ENCODE data around the gene PPAT. TPM values are rescaled to one million over a fixed set of nuclear protein-coding genes. Genes with fewer than 3 reads are reported as not detected.

PPAT gene
- total and polyA plus RNA-seq, 11 donors: 0.65 to 6.5 (median 3.7) TPM

DNA sequence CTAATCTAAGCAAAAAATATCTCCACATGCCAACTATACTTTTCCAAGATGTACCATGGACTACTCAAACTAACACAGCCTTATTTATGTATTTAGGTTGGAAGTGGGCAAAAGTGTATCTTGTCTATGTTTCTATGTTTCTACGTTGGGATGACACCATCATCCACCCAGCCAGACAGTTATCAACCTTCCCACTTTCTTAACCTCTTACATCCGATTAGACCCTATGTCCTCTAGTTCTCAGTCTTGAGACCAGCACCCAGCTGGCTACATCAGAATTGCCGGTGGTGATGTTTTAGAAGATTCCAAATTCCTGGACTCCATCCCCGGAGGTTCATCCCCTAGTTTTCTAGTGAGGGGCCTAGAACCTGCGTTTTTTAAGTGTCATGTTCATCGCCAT is 47.1 kb downstream of the PPAT start:
- peak overlapping the region in 8 of 12 donors; percentile 92 to 99 (median 96) for H3K27ac ChIP-seq
- 24 to 28% (median 25%) methylated on average over 6 of the region's 6 CpGs for whole genome bisulfite sequencing, 4 donors
- no peak for ATAC-seq
- peaks cover 0 to 4% (median 0%) of the 10 kb centered on the region in 9 donors for H3K36me3 ChIP-seq
- intact Hi-C loops (cut with DNase I): loop anchor here in 3 of 10 donors (2.0 to 5.0 kb wide), 4 partner anchors 22 to 441 kb away; partner anchors contain the start of genes PPAT (in 2 of the 3), CEP135 (in 1 of the 3) and PAICS (in 1 of the 3)
- DNase-seq: no peak
- H3K9me3 ChIP-seq: no peaks in the 10 kb centered on the region
- no peaks in the 10 kb centered on the region for H3K27me3 ChIP-seq
- TF ChIP-seq, protein P1, sequence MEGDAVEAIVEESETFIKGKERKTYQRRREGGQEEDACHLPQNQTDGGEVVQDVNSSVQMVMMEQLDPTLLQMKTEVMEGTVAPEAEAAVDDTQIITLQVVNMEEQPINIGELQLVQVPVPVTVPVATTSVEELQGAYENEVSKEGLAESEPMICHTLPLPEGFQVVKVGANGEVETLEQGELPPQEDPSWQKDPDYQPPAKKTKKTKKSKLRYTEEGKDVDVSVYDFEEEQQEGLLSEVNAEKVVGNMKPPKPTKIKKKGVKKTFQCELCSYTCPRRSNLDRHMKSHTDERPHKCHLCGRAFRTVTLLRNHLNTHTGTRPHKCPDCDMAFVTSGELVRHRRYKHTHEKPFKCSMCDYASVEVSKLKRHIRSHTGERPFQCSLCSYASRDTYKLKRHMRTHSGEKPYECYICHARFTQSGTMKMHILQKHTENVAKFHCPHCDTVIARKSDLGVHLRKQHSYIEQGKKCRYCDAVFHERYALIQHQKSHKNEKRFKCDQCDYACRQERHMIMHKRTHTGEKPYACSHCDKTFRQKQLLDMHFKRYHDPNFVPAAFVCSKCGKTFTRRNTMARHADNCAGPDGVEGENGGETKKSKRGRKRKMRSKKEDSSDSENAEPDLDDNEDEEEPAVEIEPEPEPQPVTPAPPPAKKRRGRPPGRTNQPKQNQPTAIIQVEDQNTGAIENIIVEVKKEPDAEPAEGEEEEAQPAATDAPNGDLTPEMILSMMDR (IDR thresholded peaks at IDR 0.05): no peak
- no peak for TF ChIP-seq POLR2A (IDR thresholded peaks at IDR 0.05)
- peaks cover 0 to 26% (median 15%) of the 10 kb centered on the region in 12 donors for H3K4me1 ChIP-seq
- peak overlapping the region; percentile 51 to 90 (median 78) for H3K4me3 ChIP-seq

DNA sequence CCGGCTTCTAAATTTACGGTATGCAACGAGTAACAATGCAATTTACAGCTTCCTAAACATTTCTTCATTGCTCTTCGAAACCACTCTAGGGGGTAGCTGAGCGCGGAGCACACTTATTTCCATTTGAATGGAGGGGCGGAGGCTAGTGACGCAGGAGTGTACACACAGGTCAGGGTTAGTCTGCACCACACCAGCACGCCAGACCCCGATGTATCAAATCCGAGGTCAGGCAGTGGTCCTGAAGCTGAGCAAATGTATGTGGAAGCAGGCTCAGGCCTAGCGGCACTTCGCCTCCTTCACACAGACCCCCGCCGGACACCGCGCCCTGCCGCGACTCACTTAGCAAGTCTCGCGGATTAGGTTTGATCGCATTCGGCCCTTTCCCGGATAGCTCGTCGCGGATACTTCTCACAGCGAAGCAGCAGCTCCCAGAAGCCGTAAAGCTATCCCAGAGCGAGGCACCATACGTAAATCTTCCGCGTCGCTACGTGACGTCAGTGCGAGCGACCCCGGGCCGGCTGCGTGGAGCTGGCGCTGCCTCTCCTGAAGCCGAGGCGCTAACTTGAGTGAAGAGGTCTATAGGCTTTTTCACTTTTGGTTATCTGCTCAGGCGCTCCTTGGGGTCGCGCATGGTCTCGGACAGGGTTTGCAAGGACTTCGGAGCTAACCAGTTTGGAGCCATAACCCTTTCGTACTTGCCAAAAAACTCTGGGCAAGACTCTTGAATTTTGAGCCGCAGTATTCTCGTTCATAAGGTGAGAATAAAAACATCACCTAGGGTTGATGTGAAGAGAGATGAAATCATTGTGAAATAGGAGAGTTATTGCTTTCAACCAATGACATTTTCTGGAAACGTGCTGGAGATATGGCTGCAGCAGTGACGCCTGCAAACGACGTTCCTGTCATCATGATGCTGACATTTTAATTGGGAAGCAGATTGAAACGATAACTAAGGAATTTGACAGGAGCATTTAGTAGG is 48.1 kb downstream of the PPAT start, which contains the start of gene AASDH:
AASDH (minus strand) TSS at position 469 of the 979 bp plus-strand sequence. CDS start 3,192 bp downstream, outside the sequence.
- peak; percentile 91 to 95 (median 94) for DNase-seq
- TF ChIP-seq POLR2A (IDR thresholded peaks at IDR 0.05): peak in 1 of 2 donors; percentile 74
- TF ChIP-seq, protein P1 (IDR thresholded peaks at IDR 0.05): no peak
- H3K4me1 ChIP-seq: peaks cover 0 to 26% (median 15%) of the 10 kb centered on the region in 12 donors
- H3K9me3 ChIP-seq: no peaks in the 10 kb centered on the region
- WGBS, 4 donors: 0 to 1% (median 0%) methylated on average over 50 to 57 of the region's 57 CpGs
- intact Hi-C loops (cut with DNase I): loop anchor here in 4 of 10 donors (1.0 to 5.0 kb wide), 5 partner anchors 23 to 440 kb away; partner anchors contain the start of genes PPAT (in 3 of the 4), CEP135 (in 1 of the 4) and PAICS (in 1 of the 4)
- H3K27ac ChIP-seq: peak within 1 kb of the TSS; percentile 85 to 99 (median 96)
- peaks cover 0 to 11% (median 2%) of the 10 kb centered on the region in 9 donors for H3K36me3 ChIP-seq
- peak; percentile 97 to 98 (median 98) for ATAC-seq
- H3K4me3 ChIP-seq: peak within 1 kb of the TSS; percentile 51 to 90 (median 78)
- H3K27me3 ChIP-seq: no peaks in the 10 kb centered on the region

DNA sequence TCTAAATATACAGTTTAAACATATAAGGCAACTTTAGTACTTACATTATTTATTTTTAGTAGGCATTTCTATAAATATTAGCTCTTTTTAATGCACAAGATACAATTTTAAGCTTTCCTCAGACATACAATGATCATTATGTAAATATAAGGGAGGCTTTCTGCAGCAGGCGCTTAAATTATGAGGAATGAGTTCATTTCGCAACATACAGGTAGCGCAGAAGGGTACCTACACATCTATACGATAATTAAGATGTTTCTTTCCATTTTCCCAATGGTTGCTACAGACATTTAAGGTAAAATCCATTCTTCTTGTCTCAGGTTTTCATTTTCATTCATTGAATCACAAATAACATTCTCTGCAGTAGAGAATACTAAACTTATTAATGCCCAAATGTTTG is 49.3 kb downstream of the PPAT start:
- no peaks in the 10 kb centered on the region for H3K9me3 ChIP-seq
- peak overlapping the region in 9 of 12 donors; percentile 1 to 90 (median 81) for H3K4me3 ChIP-seq
- WGBS, 4 donors: 94 to 98% (median 95%) methylated on average over 4 of the region's 4 CpGs
- H3K36me3 ChIP-seq: peaks cover 0 to 16% (median 7%) of the 10 kb centered on the region in 9 donors
- TF ChIP-seq, protein P1 (IDR thresholded peaks at IDR 0.05): no peak
- no peak for TF ChIP-seq POLR2A (IDR thresholded peaks at IDR 0.05)
- DNase-seq (no peak), ATAC-seq (no peak)
- peaks cover 0 to 26% (median 15%) of the 10 kb centered on the region in 12 donors for H3K4me1 ChIP-seq
- H3K27ac ChIP-seq: peak overlapping the region in 3 of 12 donors; percentile 93 to 97 (median 94)
- intact Hi-C loops (cut with DNase I): loop anchor here in 3 of 10 donors (2.0 to 5.0 kb wide), 4 partner anchors 25 to 439 kb away; partner anchors contain the start of genes PPAT (in 2 of the 3), CEP135 (in 1 of the 3) and PAICS (in 1 of the 3)
- no peaks in the 10 kb centered on the region for H3K27me3 ChIP-seq

Data from heart left ventricle (tissue), 16 donors.